ENCODE measurements around the gene ZP4.

ZP4 gene

DNA sequence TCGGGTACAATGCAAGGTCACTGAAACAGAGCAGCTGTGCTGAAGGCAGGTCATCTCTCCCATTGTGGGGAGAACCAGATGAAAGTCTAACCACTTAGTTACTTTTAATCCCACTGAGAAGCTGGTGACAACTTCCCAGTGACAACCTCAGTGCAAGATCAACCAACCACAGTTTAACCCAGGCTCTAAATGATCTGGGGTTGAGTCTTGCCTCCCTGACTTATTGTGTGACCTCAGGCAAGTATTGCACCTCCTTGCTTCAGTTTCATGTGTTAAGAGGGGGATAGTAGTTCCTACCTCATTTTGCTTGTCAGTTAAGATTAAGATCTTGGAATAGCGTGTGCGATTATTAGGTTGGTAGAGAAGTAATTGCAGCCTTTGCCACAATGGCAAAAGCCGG lies 3.2 kb downstream of the ZP4 start:
- no peak for TF ChIP-seq CTCF (IDR thresholded peaks at IDR 0.05; ENCODE audit: low read depth, low read length, missing control alignments)
- H3K4me3 ChIP-seq (replicated peaks; ENCODE audit: low read depth, low read length): no peak overlapping the region
- no peak for DNase-seq (ENCODE audit: extremely low read depth, low read depth)

DNA sequence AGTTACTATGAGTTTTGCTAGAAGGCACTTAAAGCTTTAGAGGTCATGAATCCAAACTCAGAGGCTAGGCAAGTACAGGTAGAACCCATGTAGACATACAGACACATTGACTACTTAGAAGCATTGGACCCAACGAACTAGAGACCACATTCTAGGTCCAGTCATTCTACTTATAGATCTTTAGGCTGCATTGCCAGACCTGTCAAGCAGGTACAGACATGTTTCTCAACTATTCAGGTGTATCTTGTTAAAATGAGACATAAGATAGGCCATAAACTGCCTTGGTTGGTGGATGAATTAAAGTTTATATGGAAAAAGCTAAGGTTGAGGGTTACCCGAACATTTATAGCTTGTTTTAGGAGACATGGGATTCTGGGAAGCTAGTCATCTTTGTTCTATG lies 6.5 kb downstream of the ZP4 start:
- no peak for TF ChIP-seq CTCF (IDR thresholded peaks at IDR 0.05; ENCODE audit: low read depth, low read length, missing control alignments)
- H3K4me3 ChIP-seq (replicated peaks; ENCODE audit: low read depth, low read length): no peak overlapping the region
- DNase-seq (ENCODE audit: extremely low read depth, low read depth): no peak

GRCh38 chr1:237879195-237879594 lies 11.5 kb downstream of the ZP4 start:
- no peak for TF ChIP-seq CTCF (IDR thresholded peaks at IDR 0.05; ENCODE audit: low read depth, low read length, missing control alignments)
- DNase-seq (ENCODE audit: extremely low read depth, low read depth): no peak
- H3K4me3 ChIP-seq (replicated peaks; ENCODE audit: low read depth, low read length): no peak overlapping the region

DNA sequence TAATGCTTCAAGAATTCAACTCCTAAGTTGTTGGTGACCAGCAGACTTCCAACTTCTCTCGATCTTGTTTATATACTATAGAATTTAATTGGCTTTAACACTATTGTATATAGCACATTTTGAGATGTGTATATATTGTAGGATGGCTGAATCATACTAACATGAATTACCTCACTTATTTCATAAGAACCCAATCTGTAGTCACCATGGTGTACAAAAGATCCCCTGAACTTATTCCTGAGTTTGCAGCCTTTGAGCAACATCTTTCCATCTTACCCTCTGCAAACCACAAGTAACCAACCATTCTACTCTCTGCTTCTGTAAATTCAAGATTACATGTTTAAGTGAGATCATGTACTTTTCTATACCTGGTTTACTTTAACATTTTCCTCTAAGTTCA lies 12.3 kb downstream of the ZP4 start:
- DNase-seq (ENCODE audit: extremely low read depth, low read depth): no peak
- no peak overlapping the region for H3K4me3 ChIP-seq (replicated peaks; ENCODE audit: low read depth, low read length)
- TF ChIP-seq CTCF (IDR thresholded peaks at IDR 0.05; ENCODE audit: low read depth, low read length, missing control alignments): no peak

- no peak for DNase-seq (ENCODE audit: extremely low read depth, low read depth)
- no peak overlapping the region for H3K4me3 ChIP-seq (replicated peaks; ENCODE audit: low read depth, low read length)
- no peak for TF ChIP-seq CTCF (IDR thresholded peaks at IDR 0.05; ENCODE audit: low read depth, low read length, missing control alignments)
These were observed 13.1 kb downstream of the ZP4 start for GRCh38 chr1:237877631-237878030.

- H3K4me3 ChIP-seq (replicated peaks; ENCODE audit: low read depth, low read length): no peak overlapping the region
- DNase-seq (ENCODE audit: extremely low read depth, low read depth): no peak
These were observed 15.4 kb downstream of the ZP4 start for GRCh38 chr1:237875291-237875690.

More at GRCh38 chr1:237875291-237875690, 15.4 kb downstream of the ZP4 start:
- TF ChIP-seq CTCF (IDR thresholded peaks at IDR 0.05; ENCODE audit: low read depth, low read length, missing control alignments): no peak
